NCI-H82 treated with DMSO at 0.1 percent for 48 hours (cell line): ENCODE measurements around the gene CSRNP3.
"Not testable (repeated sequence)": the region's sequence is repeated elsewhere in the genome, so short reads cannot be mapped to it uniquely, and the experiment has no call there.

Experiments
- DNase-seq: peaks from one replicate; lab custom pipeline; 2025; ENCODE audit not compliant: unreplicated experiment; lab: John Stamatoyannopoulos, UW

CSRNP3 gene

GRCh38 chr2:165584126-165584654, 114.7 kb downstream of the CSRNP3 start:
- DNase-seq = no peak

- DNase-seq = no peak
Observed at GRCh38 chr2:165586019-165586418, 116.5 kb downstream of the CSRNP3 start.

GRCh38 chr2:165587335-165587938, 117.9 kb downstream of the CSRNP3 start:
- no peak for DNase-seq

GRCh38 chr2:165590999-165591398, 121.5 kb downstream of the CSRNP3 start:
- DNase-seq = not testable (repeated sequence)

- DNase-seq = no peak
Observed at GRCh38 chr2:165593081-165593480, 123.6 kb downstream of the CSRNP3 start.

GRCh38 chr2:165594231-165594934, 124.9 kb downstream of the CSRNP3 start:
- no peak for DNase-seq

- DNase-seq = no peak
Observed at GRCh38 chr2:165594935-165595255, 125.4 kb downstream of the CSRNP3 start.

GRCh38 chr2:165596788-165597187, 127.3 kb downstream of the CSRNP3 start:
- DNase-seq = no peak

GRCh38 chr2:165601065-165601830, 131.8 kb downstream of the CSRNP3 start:
- DNase-seq = no peak

- no peak for DNase-seq
Observed at GRCh38 chr2:165601928-165602521, 132.5 kb downstream of the CSRNP3 start.

- no peak for DNase-seq
Observed at GRCh38 chr2:165609672-165610071, 140.2 kb downstream of the CSRNP3 start.

- no peak for DNase-seq
Observed at GRCh38 chr2:165610591-165611029, 141.1 kb downstream of the CSRNP3 start.

GRCh38 chr2:165617741-165618481, 148.4 kb downstream of the CSRNP3 start:
- DNase-seq = no peak

GRCh38 chr2:165618806-165619205, 149.3 kb downstream of the CSRNP3 start:
- DNase-seq = no peak

GRCh38 chr2:165621086-165621560, 151.6 kb downstream of the CSRNP3 start:
- DNase-seq = no peak

- DNase-seq = no peak
Observed at GRCh38 chr2:165623161-165623560, 153.7 kb downstream of the CSRNP3 start.

GRCh38 chr2:165623783-165624469, 154.4 kb downstream of the CSRNP3 start:
- no peak for DNase-seq

GRCh38 chr2:165624470-165624800, 154.9 kb downstream of the CSRNP3 start:
- DNase-seq = no peak

- no peak for DNase-seq
Observed at GRCh38 chr2:165627470-165627869, 158.0 kb downstream of the CSRNP3 start.

- DNase-seq = no peak
Observed at GRCh38 chr2:165629776-165630175, 160.3 kb downstream of the CSRNP3 start.
